ENCODE measurements around the gene MAP2K1.
A peak's percentile ranks its signal among the peaks of the same experiment; 100 is the strongest.
"Not testable (repeated sequence)": the region's sequence is repeated elsewhere in the genome, so short reads cannot be mapped to it uniquely, and the experiment has no call there.

MAP2K1 gene

GRCh38 chr15:66474135-66474534, 87.4 kb downstream of the MAP2K1 start:
- DNase-seq (ENCODE audit: low read depth in 2 of 2, low spot score in 1 of 2) = no peak

- DNase-seq (ENCODE audit: low read depth in 2 of 2, low spot score in 1 of 2) = no peak
Observed at GRCh38 chr15:66474963-66475362, 88.3 kb downstream of the MAP2K1 start.

- no peak for DNase-seq (ENCODE audit: low read depth in 2 of 2, low spot score in 1 of 2)
Observed at GRCh38 chr15:66476535-66476934, 89.8 kb downstream of the MAP2K1 start.

- DNase-seq (ENCODE audit: low read depth in 2 of 2, low spot score in 1 of 2) = no peak
Observed at GRCh38 chr15:66477011-66477410, 90.3 kb downstream of the MAP2K1 start.

- DNase-seq (ENCODE audit: low read depth in 2 of 2, low spot score in 1 of 2) = no peak
Observed at GRCh38 chr15:66480267-66480666, 93.6 kb downstream of the MAP2K1 start.

GRCh38 chr15:66481107-66481856, 94.6 kb downstream of the MAP2K1 start:
- DNase-seq (ENCODE audit: low read depth in 2 of 2, low spot score in 1 of 2) = no peak

- DNase-seq (ENCODE audit: low read depth in 2 of 2, low spot score in 1 of 2) = no peak
Observed at GRCh38 chr15:66482539-66482938, 95.8 kb downstream of the MAP2K1 start.

- no peak for DNase-seq (ENCODE audit: low read depth in 2 of 2, low spot score in 1 of 2)
Observed at GRCh38 chr15:66483131-66483566, 96.4 kb downstream of the MAP2K1 start.

- DNase-seq (ENCODE audit: low read depth in 2 of 2, low spot score in 1 of 2) = no peak
Observed at GRCh38 chr15:66484539-66485112, 97.9 kb downstream of the MAP2K1 start.

GRCh38 chr15:66486887-66487286, 100.2 kb downstream of the MAP2K1 start:
- no peak for DNase-seq (ENCODE audit: low read depth in 2 of 2, low spot score in 1 of 2)

- DNase-seq (ENCODE audit: low read depth in 2 of 2, low spot score in 1 of 2) = no peak
Observed at GRCh38 chr15:66488525-66488924, 101.8 kb downstream of the MAP2K1 start.

GRCh38 chr15:66489179-66489791, 102.6 kb downstream of the MAP2K1 start:
- no peak for DNase-seq (ENCODE audit: low read depth in 2 of 2, low spot score in 1 of 2)

GRCh38 chr15:66491846-66492245, 105.1 kb downstream of the MAP2K1 start:
- no peak for DNase-seq (ENCODE audit: low read depth in 2 of 2, low spot score in 1 of 2)

- no peak for DNase-seq (ENCODE audit: low read depth in 2 of 2, low spot score in 1 of 2)
Observed at GRCh38 chr15:66494262-66494661, 107.5 kb downstream of the MAP2K1 start.

- DNase-seq (ENCODE audit: low read depth in 2 of 2, low spot score in 1 of 2) = no peak
Observed at GRCh38 chr15:66496951-66497501, 110.3 kb downstream of the MAP2K1 start.

- peak; percentile 95 for DNase-seq (ENCODE audit: low read depth in 2 of 2, low spot score in 1 of 2)
Observed at GRCh38 chr15:66497502-66498455, 111.1 kb downstream of the MAP2K1 start, which contains the start of gene SNAPC5. Gene SNAPC5, minus strand, starts transcription at chr15:66497762. Its CDS starts 31 bp downstream, at chr15:66497731.

GRCh38 chr15:66498501-66499386, 112.0 kb downstream of the MAP2K1 start:
- no peak for DNase-seq (ENCODE audit: low read depth in 2 of 2, low spot score in 1 of 2)

- not testable (repeated sequence) for DNase-seq (ENCODE audit: low read depth in 2 of 2, low spot score in 1 of 2)
Observed at GRCh38 chr15:66500346-66500745, 113.6 kb downstream of the MAP2K1 start.

- DNase-seq (ENCODE audit: low read depth in 2 of 2, low spot score in 1 of 2) = no peak
Observed at GRCh38 chr15:66502491-66502890, 115.8 kb downstream of the MAP2K1 start.

Measured in stimulated activated CD8-positive, alpha-beta memory T cell treated with anti-CD3 and anti-CD28 coated beads, Interleukin-4, amount 100 ng/mL, for 1 hour (primary cell).